Activated CD8-positive, alpha-beta memory T cell treated with anti-CD3 and anti-CD28 coated beads for 36 hours (primary cell): Measurements from ENCODE around the gene ZSWIM6. TPM values are rescaled to one million over a fixed set of nuclear protein-coding genes. Genes with fewer than 3 reads are reported as not detected.

Experiments used
- CTCF ChIA-PET: fragments of 350-600 bp; sonication (Branson Sonifier 250); formaldehyde crosslinking; loops from one replicate; lab custom pipeline; 2021; ENCODE audit warnings: antibody characterized with exemption; lab: Charles Lee
- POLR2A ChIA-PET: fragments of 350-600 bp; sonication (Branson Sonifier 250); formaldehyde crosslinking; loops from one replicate; lab custom pipeline; 2021; ENCODE audit warnings: antibody characterized with exemption; lab: Charles Lee
- total RNA-seq, 2 experiments: library from RNA; stranded (reverse); gene quantifications; one replicate each; pipeline ENCODE4 v1.2.3, GENCODE V29; 2021

ZSWIM6 gene
- total RNA-seq, result 1 to 10 TPM; 6.4 to 6.5 TPM

DNA sequence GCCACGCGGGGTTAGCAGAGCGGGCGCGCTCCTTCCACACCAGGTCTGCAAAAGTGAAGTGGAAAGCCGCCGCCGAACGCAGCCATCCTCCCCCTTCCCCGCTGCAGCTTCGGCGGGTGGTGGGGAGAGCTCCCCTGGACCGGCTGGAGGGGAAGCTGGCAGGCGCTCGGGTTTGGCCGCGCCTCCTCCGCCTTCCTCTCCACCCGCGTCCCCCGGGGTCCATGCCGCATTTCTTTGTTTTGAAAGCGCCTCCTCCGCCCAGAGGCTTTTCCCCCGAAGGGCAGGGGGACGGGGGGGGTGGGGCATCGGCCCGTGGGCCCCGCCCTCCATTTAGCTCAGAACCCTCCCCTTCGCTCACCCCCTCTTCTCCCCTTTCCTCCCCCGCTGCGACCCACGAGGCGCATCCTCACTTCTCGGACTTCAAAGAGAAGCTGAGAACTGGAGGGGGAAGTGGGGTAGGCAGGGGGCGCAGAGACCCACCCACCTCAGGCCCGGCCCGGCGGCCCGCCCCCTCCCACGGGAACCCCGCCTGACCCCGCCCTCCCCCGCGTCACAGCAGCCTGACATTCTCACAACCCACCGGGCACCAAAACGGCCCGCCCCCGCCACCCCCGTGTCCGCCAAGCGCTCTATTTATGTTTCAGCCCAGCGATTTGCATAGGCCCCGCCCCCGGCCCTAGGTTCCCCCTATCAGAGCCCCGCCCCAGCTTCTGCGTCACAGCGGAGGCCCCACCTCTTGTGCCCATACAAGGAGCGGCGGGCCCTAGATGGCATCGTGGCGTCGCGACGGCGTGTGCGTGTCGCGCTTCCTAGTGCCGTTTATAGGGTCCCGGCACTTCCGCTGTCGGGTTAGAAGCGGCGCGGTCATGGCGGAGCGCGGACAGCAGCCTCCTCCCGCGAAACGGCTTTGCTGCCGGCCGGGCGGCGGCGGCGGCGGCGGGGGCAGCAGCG lies at the start of gene ZSWIM6:
ZSWIM6 (plus strand) TSS at position 852 of the 951 bp plus-strand sequence; CDS start at position 867, 15 bp downstream.
- ChIA-PET POLR2A (interaction anchor here (0.6 to 2.4 kb wide), 4 partner anchors 32 to 171 kb away, joined by 3 to 14 read pairs (median 4); no protein-coding TSS in a partner anchor), CTCF (interaction anchor here (1.3 to 1.8 kb wide), 3 partner anchors 25 to 58 kb away, joined by 3 to 6 read pairs (median 3); no protein-coding TSS in a partner anchor)

DNA sequence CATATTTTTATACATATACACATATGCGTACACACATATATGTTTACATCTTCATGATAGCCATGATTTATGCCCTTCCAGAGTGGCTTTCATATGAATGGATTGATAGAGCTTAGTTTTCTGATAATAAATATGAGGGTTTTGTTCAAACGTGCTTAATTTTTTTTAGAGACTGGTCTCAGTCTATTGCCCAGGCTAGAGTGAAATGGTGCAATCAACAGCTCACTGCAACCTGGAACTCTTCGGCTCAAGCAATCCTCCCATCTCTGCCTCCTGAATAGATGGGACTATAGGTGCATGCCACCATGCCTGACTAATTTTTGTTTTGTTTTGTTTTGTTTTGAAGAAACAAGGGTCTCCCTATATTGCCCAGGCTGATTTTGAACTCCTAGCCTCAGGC lies 48.6 kb upstream of the ZSWIM6 start:
- CTCF ChIA-PET, result no interaction called here
- POLR2A ChIA-PET, result no interaction called here

DNA sequence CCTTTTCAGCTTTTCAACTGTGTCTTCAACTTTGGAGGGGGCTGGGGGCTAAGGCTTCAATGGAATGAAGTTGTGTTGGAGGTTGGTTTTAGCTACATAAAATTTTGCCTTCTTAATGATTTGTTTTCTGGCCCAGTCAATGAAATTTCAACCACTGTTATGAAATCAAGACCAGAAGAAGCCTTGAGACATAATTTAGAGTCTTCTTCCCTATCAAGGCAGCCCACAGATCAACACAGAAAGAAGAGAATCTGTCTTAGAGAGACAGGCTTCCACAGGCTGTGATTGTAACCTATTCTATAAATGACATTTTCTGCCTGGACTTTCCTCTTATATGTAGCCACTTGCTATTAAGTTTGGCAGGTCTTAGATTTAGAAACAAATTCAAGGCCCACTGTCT lies 46.5 kb upstream of the ZSWIM6 start:
- CTCF ChIA-PET, result no interaction called here
- POLR2A ChIA-PET, result no interaction called here

DNA sequence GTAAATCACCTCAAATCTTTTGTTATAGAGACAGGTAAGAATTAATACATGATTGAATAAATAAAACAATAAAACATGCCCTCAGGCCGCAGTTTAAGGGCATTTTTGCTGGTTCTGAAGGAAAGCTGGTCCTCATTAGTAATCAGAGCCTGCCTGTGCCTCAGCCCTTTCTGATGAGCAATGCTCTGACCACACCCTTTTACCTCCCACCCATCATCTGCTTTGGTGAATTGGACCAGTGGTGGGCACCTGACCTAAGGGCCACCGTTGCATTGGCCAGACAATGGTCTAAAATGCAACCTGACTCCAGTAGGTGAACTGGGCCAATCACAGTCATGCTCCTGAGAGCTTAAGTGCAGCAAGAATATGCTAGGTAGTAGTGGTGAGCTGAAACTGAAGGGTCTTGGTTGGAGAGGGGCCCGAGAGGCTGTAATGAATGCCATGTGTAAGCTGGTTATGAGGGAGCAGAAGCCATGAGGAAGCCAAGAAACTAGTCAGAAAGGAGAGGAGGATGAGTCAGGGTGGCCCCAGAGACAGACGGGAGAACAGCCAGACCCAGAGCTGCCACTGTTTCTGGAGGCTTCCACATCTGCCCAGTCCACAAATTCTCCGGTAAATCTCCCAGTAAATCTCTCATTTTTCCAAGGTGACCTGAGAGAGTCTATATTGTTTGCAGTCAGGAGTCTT lies 45.5 kb upstream of the ZSWIM6 start:
- ChIA-PET POLR2A (no interaction called here), CTCF (no interaction called here)

DNA sequence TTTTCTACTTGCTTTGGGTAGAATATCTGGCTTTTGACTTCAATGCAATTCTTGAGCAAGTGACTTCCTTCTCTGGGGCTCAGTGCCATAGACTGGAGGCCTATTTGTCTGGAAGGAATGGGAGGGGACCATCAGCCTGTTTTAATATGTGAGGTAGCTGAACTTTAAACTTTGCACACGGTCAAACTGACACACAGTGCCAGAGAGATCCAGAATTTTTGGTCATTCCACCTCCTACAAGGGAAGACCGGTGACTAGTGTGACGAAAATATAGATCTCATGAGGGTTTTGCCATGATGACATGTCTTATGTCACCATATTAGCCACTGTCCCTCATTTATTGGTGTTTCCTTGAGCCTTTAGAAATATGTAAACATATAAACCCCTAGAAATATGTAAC lies 44.6 kb upstream of the ZSWIM6 start:
- CTCF ChIA-PET, result no interaction called here

DNA sequence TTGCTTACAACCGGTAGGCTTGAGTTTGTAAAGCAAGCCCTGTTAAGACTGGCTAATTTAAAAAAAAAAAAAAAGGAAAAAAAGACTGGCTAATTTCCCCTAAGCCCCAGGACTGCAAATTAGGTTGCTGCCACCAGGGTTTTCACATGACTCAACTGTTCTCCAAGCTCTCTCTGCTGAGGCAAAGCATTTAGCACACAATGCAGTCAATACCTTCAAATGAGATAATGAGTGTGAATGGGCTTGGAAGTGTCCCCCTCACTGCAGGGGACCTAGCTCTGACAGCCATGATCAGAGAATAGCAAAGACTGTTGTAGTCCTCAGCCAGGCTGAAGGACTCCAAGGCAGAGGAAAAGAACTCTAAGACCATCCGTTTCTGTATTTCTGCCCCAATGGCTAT lies 42.8 kb upstream of the ZSWIM6 start:
- ChIA-PET POLR2A (no interaction called here), CTCF (no interaction called here)

More for the DNA sequence above, 44.6 kb upstream of the ZSWIM6 start:
- POLR2A ChIA-PET, result no interaction called here

DNA sequence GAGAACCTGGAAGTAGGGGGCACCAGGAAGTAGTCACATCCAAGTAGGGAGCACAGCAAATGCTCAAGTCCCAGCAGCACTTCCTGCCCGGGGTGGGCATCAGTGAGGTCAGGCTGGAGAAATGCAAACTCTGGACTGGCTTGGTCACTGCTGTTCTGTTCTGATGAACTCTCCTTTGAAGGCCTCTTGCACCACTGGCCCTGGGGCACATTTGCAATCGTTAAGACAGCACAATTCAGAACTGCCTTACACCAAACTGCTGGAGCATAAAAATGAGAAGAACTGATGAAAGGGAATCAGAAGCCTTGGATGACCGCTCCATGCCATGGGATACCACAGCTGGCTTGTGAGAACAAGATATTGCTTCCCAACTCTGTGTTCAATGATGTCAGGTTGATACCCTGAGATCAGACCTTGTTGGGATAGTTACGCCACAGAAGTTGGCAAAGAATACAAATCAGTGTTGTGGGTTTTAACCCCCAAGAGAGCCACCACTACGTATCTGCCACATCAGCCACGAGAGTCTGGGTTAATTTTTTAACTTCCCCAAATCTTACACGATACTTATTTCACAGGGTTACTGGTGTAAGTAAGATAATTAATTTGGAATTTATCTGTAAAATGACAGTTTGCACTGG lies 42.3 kb upstream of the ZSWIM6 start:
- POLR2A ChIA-PET, result no interaction called here
- CTCF ChIA-PET, result no interaction called here

DNA sequence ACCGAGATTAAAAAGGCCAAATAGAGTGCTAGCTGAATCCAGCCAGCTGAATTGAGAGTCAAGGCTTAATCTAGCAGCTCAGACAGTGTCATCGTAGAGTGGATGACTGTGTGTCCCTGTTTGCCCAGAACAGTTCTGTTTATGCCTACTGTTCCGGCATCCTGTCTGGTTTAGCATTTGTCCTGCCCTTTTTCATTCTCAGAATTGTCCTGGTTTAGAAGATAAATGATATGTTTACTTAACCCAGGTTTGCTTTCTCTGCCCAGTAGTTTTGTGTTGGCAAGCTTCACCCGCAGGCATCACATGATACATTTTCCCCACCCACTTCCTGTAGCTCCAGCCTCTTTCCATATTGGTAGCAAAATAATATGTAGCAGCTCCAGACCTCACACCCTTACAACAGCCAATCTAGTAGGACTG lies 41.3 kb upstream of the ZSWIM6 start:
- POLR2A ChIA-PET, result no interaction called here
- CTCF ChIA-PET, result interaction anchor here (0.7 to 1.0 kb wide), 2 partner anchors 13 to 15 kb away, joined by 3 to 4 read pairs; no protein-coding TSS in a partner anchor

DNA sequence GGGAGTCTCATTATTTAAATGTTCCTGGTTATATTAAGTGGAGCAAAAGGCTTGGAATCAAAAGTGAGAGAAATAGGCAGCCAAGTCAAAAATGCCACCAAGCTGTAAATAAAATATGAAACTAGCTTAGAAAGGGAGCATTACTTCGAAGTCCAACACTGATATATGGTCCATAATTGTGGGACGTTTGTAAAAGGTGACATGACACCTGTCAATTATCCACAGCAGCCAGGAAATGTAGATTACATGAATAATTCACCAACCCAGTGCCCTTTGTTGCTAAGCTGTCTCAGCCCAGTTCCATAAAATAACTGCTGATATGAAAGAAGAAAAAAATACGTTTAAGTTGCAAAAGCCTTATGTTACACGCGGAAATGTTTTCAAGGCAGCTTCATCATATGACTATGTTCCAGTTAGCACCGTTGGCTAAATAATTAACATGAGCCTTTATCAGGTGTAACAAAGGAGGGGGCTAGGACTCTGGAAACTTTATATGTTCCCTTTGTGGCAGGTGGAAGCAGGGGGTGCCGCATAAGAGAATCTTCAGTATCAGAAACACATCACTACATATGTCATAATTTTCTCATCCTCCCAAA lies 39.9 kb upstream of the ZSWIM6 start:
- ChIA-PET POLR2A (no interaction called here), CTCF (no interaction called here)

DNA sequence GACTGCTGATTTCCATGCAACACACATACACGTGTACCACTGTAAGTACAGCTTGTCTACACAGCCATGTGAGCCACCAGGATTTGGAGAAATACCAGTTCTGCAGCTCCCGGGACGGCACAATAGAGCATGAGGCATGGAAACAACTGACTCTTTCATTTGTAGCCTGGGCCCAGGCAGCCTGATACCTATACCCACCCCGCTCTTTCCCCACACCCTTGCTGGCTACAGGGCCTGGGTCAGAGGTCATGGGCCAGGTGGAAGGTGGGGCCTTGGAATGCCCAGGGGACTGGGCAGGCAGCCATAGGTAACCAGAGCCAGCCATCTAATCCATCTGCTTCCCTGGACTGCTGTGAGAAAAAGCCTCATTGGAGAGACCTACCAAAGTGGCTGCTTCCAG lies 39.0 kb upstream of the ZSWIM6 start:
- ChIA-PET CTCF (no interaction called here), POLR2A (no interaction called here)

DNA sequence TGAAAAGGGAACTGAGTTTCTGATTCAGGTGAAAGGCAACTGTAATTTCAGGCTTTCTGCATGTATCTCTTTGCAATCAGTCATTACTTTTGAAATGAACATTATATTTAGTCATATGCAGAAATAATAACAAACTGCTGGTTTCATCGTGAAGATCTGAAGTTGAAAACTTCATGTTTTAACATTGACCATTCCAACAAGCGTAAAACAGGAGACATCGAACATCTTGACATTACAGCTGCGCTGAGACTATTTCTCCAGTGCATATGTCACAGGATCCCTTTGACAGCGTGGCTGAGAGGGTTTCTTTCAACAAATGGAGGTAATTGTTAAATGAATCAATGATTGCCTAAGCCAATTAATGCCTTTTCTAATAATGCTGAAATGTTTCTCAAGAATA lies 38.2 kb upstream of the ZSWIM6 start:
- CTCF ChIA-PET, result no interaction called here
- POLR2A ChIA-PET, result no interaction called here

DNA sequence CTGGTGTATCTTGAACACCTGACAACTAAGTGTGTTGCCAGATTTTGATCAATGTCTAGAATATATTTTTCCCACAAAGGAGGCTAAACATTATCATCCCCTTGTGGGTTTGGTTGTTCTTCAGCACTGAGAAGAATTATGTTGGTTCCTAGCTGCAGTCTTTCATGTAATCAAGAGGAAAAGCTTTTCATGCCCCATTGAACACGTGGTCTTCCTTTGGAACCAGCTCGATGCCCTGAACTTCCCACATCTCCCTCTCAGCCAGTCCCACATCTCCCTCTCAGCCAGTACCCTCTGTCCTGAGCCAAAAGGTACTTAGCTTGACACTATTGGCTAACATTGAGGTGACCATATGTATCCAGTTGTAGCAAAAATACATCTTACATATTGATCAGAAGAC lies 36.7 kb upstream of the ZSWIM6 start:
- POLR2A ChIA-PET, result no interaction called here
- CTCF ChIA-PET, result no interaction called here

DNA sequence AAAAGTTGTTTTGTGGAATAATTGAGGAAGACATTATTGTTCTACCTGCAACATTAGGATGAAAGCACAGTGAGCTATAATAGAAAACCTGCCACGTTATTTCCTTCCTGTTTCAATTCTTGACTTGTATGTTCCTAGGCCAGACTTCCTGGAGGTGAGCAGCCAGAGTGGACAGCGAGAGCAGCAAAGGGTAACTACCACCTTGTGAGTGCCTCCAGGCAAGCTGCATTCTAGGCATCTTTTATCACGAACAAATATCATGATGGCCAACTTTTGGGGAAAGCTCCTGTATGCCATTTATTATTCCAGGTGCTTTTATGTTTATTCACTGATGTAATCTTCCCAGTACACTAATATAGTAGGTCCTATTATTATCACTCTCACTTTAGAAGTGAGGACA lies 34.0 kb upstream of the ZSWIM6 start:
- ChIA-PET CTCF (no interaction called here), POLR2A (no interaction called here)

DNA sequence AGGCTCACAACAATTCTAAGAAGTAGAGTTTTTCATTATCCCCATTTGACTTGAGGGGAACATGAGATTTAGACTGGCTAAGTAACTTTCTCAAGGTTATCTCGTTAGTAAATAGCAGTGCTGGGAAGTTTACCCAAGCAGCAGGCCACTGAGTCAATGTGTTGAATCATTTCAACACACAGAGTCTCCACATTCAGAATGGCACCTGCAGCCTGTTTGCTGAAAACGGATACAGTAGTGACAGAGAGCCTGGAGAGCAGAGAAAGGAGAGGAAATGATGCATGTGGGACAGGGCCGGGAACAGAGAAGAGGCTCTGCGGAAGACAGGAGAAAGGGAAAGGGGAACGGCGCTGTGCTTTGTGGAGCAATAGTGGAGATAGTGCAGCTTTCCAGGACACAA lies 33.5 kb upstream of the ZSWIM6 start:
- ChIA-PET POLR2A (no interaction called here), CTCF (no interaction called here)

DNA sequence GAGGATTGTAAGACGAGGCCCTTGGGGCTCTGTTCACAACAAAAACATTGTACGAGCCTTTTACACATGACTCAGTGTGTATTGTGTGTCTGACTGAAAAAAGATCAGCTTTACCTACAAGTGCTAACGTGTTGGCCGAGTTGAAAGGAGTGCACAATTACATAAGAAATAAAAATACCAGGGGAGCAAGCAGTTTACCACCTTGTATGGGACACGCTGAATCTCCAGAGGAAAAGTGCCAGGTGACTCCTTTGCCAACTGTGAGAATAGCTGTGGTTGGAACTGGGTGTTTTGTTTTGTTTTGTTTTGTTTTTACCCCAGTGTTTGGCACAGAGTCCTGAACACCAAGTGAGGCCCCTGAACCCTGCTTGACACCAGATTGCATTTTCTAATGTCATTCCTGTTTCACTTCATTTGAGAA lies 32.8 kb upstream of the ZSWIM6 start:
- ChIA-PET POLR2A (interaction anchor here (0.6 kb wide), 1 partner anchor 32 kb away, joined by 4 read pairs; the partner anchor contains the start of gene ZSWIM6), CTCF (no interaction called here)

DNA sequence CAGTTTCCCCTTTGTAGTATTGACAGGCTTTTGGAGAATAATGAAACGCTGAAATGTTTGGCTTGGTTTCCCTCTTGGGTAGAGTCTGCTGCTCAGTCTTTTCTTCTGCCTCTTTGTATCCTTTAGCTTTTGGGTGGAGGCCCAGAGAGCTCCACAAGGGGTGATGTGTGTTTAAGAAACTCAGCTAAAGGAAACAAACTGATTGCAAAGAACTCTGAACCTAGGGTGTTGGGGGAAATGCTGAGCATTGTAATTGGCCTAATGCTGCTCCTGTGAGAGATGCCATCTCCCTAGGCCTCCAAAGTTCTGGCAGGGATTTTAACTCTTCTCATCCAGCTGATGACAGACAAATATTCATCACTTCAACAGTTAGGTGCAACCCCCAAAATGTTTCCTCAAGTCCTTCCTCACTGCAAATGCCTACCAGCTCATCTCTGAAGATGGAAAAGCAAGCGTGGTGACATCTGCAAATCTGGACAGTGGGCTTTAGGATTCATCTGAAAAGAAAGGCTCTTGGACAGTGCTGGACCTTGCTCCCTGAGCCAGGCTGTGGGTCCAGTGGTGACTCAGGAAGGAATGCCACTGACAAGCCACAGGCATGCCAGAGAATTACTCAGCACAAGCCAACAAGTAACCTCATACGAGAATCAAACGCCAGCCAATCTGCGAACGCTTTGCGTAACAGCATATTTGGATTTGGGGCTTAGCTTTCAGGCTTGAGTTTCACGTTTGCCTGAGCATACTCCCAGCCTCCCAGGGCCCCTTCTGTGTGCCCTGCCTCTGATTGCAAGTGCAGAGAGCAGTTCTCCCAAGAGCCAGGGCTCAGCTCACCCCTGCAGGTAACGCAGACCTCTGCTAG lies 30.5 kb upstream of the ZSWIM6 start:
- ChIA-PET CTCF (no interaction called here), POLR2A (no interaction called here)

DNA sequence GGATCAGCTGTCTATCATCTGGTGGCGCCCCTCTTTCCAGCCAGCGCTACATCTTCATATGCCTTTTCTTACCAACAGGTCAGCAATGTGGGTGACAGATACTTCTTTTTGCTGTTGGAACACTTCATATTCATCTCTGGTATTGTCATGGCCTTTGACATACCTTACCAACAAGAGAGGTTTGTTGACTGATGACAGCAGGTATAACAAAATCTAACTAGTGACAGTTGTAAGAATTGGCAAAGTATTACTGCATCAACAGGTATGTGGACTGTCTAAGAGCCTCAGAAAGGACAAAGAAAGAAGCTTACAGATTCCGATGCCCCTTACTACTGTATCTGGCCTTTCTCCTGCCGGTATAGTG lies 29.9 kb upstream of the ZSWIM6 start:
- ChIA-PET POLR2A (no interaction called here), CTCF (no interaction called here)

DNA sequence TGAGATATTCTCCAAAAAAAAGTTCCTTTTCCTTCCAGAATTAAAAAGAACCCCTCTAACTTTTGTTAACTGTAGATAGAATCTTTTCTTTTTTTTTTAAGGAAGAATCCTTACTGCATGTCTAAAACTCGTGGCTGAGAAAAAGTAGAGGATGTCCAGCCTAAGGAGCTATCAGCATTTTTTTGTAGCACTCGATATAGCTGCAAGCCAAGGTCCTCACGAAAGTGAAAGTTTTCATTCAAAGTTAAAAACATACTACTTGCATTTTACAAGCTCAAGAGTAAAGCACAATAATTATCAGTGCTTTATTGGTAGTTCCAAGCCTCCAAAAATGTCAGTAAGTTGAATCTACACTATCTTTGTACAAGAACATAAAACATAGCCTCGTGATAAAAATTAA lies 28.7 kb upstream of the ZSWIM6 start:
- POLR2A ChIA-PET, result no interaction called here
- CTCF ChIA-PET, result interaction anchor here (0.6 to 1.0 kb wide), 2 partner anchors 13 to 354 kb away, joined by 3 read pairs; no protein-coding TSS in a partner anchor
